Measurements from ENCODE around the gene TMEM47.

Gene TMEM47

DNA sequence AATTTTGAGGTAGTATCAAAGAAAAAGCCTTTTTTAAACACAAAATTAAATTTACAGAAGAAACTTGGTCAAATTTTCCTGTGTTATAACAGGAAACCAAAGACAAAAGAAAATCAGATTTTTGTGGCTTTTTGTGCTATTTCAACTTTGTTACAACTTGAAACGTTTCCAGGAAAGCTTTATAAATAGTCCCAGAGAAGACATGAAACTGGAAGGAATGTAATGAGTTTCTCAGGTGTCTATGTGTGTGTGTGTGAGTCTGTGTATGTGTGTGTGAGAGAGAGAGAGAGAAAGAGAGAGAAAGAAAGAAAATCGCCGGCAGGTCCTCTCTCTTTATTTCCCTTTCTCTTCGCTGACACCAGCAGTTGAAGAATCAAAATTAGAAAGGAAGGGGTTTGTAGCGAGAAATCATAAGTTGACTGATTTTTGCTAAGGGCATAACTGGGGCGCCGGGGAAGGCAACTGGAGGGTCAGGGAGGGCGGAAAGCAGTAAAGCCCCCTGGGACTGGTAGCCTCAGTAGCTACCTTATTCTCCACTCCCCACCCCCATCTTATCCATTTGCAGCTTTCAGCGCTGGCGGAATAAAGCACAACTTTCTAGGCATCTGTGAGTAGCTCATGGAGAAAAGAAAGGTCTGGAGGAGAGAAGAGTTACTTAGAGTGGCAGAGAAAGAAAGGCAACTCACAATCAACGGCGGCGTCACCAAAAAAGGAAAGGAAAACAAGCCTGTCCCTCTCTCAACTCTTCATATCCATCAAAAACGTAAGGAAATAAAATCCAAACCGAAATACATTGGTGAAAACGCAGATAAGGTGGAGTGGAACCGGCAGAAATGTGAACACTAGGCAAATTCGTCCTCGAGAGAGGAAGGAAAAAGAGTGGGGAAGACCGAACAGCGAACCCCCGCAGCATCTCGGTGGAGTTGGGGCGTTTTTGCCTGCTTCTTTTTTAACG, 1.3 kb downstream of the TMEM47 start:
- H3K4me3 ChIP-seq (replicated peaks; ENCODE audit: insufficient read depth, low read length), result no peak overlapping the region
- no peak overlapping the region for H3K27ac ChIP-seq (replicated peaks)
- TF ChIP-seq SPI1 (IDR thresholded peaks at IDR 0.05; ENCODE audit: borderline replicate concordance, low read depth), result no peak
- TF ChIP-seq POLR2AphosphoS5 (IDR thresholded peaks at IDR 0.05; ENCODE audit: low read depth), result no peak
- TF ChIP-seq REST (IDR thresholded peaks at IDR 0.05; ENCODE audit: insufficient replicate concordance, low read depth), result no peak
- no peak for TF ChIP-seq CTCF (IDR thresholded peaks at IDR 0.05; ENCODE audit: insufficient read depth, low read length)
- no peak for TF ChIP-seq GABPA (IDR thresholded peaks at IDR 0.05; ENCODE audit: low read depth)
- H3K27me3 ChIP-seq (ENCODE audit: insufficient read depth, poor library complexity, severe bottlenecking), result peaks cover 11% of the 10 kb centered on the region
- DNase-seq (ENCODE audit: low read depth in 1 of 2, low spot score in 1 of 2), result no peak

DNA sequence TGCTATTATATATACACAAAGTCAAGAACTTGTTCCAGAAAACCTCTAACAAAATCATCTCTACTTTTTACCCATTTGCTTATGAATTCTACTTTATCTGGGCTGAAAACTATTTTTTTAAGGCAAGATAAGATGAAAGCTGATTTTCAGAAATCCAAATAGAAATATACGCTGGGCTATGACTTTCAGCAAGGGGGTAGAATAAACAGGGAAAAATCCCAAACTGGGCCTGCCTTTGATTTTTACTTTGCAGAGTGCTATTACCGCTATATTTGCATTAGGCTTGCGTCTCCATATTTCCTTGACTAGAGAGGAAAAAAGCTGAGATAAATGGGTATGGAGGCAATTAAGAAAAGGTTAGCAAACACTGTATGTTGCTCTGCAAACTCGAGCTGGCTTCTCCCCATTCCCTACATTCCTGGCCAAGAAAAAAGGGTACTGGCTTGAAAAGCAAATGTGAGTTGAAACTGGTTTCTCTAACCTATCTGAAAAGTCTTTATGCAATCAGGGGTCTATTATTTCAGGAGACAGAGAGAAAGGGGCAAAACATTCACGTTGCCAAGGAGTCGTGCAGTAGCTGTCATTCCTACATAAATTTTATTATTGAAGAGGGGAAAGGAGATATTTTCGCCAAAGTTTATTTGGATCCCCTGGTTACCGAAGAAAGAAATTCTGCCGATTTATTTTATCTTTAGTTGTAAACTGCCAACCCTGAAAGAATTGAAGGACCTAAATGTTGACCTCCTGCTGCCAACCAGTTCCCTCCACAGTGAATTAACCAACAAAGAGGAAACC, 2.2 kb downstream of the TMEM47 start:
- no peak for DNase-seq (ENCODE audit: low read depth in 1 of 2, low spot score in 1 of 2)
- Histone ChIP-seq H3K4me3 (replicated peaks; ENCODE audit: insufficient read depth, low read length) (no peak overlapping the region), H3K27me3 (ENCODE audit: insufficient read depth, poor library complexity, severe bottlenecking) (peaks cover 11% of the 10 kb centered on the region), H3K27ac (replicated peaks) (no peak overlapping the region)
- TF ChIP-seq POLR2AphosphoS5 (IDR thresholded peaks at IDR 0.05; ENCODE audit: low read depth) (no peak), SPI1 (IDR thresholded peaks at IDR 0.05; ENCODE audit: borderline replicate concordance, low read depth) (no peak), REST (IDR thresholded peaks at IDR 0.05; ENCODE audit: insufficient replicate concordance, low read depth) (no peak), GABPA (IDR thresholded peaks at IDR 0.05; ENCODE audit: low read depth) (no peak), CTCF (IDR thresholded peaks at IDR 0.05; ENCODE audit: insufficient read depth, low read length) (no peak)

DNA sequence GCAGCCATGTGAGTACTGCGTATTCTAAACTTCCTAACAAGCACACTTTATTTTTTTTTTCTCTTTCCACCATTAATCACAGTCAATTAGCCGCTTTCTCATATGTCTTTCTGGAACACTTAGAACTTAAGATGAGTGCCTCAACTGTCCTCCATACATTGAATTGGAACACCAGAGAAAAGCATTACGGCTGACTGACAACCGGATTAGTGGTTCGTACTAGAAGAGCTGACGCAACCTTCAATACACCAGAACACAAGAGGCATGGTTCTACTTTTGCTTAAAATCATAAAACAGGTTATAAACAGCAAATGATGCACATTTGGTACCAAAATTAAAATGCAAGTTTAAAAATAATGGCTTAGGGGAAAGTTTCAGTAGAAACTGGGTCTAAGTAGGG, 3.3 kb downstream of the TMEM47 start:
- no peak overlapping the region for H3K27ac ChIP-seq (replicated peaks)
- TF ChIP-seq POLR2AphosphoS5 (IDR thresholded peaks at IDR 0.05; ENCODE audit: low read depth), result no peak
- no peak for TF ChIP-seq GABPA (IDR thresholded peaks at IDR 0.05; ENCODE audit: low read depth)
- no peak for TF ChIP-seq CTCF (IDR thresholded peaks at IDR 0.05; ENCODE audit: insufficient read depth, low read length)
- TF ChIP-seq REST (IDR thresholded peaks at IDR 0.05; ENCODE audit: insufficient replicate concordance, low read depth), result no peak
- TF ChIP-seq SPI1 (IDR thresholded peaks at IDR 0.05; ENCODE audit: borderline replicate concordance, low read depth), result no peak
- no peak overlapping the region for H3K4me3 ChIP-seq (replicated peaks; ENCODE audit: insufficient read depth, low read length)
- no peak for DNase-seq (ENCODE audit: low read depth in 1 of 2, low spot score in 1 of 2)
- peaks cover 11% of the 10 kb centered on the region for H3K27me3 ChIP-seq (ENCODE audit: insufficient read depth, poor library complexity, severe bottlenecking)

All from HL-60 (cell line).